ENCODE measurements around the gene FSD2. TPM values are rescaled to one million over a fixed set of nuclear protein-coding genes. Genes with fewer than 3 reads are reported as not detected.

Gene FSD2
- total and polyA plus RNA-seq, 10 of the 15 experiments (the other 5 are each of a cell fraction or from before 2014, with no cell fraction given): under 0.01 to 0.39 (median 0.07) TPM; not detected in 3

DNA sequence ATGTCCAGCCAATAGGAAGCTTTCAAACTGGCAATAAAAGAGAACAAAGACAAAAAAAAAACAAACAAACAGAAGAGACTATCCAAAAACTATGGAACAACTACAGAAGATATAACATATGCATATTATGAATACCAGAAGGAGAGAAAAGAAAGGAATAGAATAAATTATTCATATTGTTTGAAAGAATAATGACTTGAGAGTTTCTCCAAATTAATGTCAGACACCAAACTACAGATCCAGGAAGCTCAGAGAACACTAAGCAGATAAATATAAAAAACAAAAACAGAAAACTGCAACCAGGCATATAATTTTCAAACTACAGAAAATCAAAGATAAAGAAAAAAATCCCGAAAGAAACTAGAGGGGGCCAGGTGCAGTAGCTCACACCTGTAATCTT lies 62.1 kb downstream of the FSD2 start:
- ATAC-seq (no peak), DNase-seq (ENCODE audit: low read depth, low spot score) (no peak), FAIRE-seq (no peak)
- Histone ChIP-seq H2AFZ (ENCODE audit: control insufficient read depth, low read depth, low read length) (no peak overlapping the region), H3K36me3 (ENCODE audit: control insufficient read depth in 2 of 2, insufficient read depth in 2 of 2, low read length in 1 of 2) (peaks cover 0 to 3% of the 10 kb centered on the region in 2 experiments; a peak in 1 of 4 replicates), H3K27ac (ENCODE audit: control insufficient read depth, insufficient read depth) (no peak overlapping the region), H3K9me3 (replicated peaks; ENCODE audit: control insufficient read depth, insufficient read depth, low read length) (no peaks in the 10 kb centered on the region), H4K20me1 (ENCODE audit: control insufficient read depth, insufficient read depth) (no peaks in the 10 kb centered on the region), H3K27me3 (replicated peaks in 1 of 2; ENCODE audit: control insufficient read depth in 2 of 2, insufficient read depth in 2 of 2, low read length in 1 of 2) (no peaks in the 10 kb centered on the region), H3K9ac (ENCODE audit: control insufficient read depth, insufficient read depth, low read length) (no peak overlapping the region), H3K4me1 (ENCODE audit: control insufficient read depth, insufficient read depth, low read length) (no peaks in the 10 kb centered on the region), H3K4me3 (no peak overlapping the region), H3K4me2 (ENCODE audit: control insufficient read depth, insufficient read depth) (no peak overlapping the region), H3K79me2 (ENCODE audit: control insufficient read depth, insufficient read depth, low read length) (no peaks in the 10 kb centered on the region)
- CTCF ChIA-PET: no interaction called here
- intact Hi-C loops (cut with micrococcal nuclease; ENCODE audit: unreplicated experiment): no loop called here
- SMC1A ChIA-PET (ENCODE audit: uncharacterized antibody, unreplicated experiment): no interaction called here
- TF ChIP-seq SMC3 (IDR thresholded peaks at IDR 0.05; ENCODE audit: borderline replicate concordance, low read length) (no peak), CHD2 (IDR thresholded peaks at IDR 0.05; ENCODE audit: borderline replicate concordance, low read depth, low read length) (no peak), RCOR1 (conservative IDR thresholded peaks at IDR 0.05; ENCODE audit: low read depth, low read length) (no peak), KLF5 (IDR thresholded peaks at IDR 0.05; ENCODE audit: partially characterized antibody) (no peak), POLR2A (IDR thresholded peaks at IDR 0.05; ENCODE audit: low read depth, low read length) (no peak), PML (IDR thresholded peaks at IDR 0.05; ENCODE audit: low read length) (no peak), GABPA (IDR thresholded peaks at IDR 0.05; ENCODE audit: low read depth) (no peak), STAT3 (IDR thresholded peaks at IDR 0.05; ENCODE audit: low read depth, low read length) (no peak), IRF4 (IDR thresholded peaks at IDR 0.05; ENCODE audit: low read depth, low read length) (no peak), HDGF (IDR thresholded peaks at IDR 0.05) (no peak), DPF2 (IDR thresholded peaks at IDR 0.05) (no peak), MEF2B (IDR thresholded peaks at IDR 0.05; ENCODE audit: partially characterized antibody, poor library complexity, severe bottlenecking) (no peak)
- TF ChIP-seq, protein P1, sequence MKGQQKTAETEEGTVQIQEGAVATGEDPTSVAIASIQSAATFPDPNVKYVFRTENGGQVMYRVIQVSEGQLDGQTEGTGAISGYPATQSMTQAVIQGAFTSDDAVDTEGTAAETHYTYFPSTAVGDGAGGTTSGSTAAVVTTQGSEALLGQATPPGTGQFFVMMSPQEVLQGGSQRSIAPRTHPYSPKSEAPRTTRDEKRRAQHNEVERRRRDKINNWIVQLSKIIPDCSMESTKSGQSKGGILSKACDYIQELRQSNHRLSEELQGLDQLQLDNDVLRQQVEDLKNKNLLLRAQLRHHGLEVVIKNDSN (IDR thresholded peaks at IDR 0.05; ENCODE audit: borderline replicate concordance, extremely low read length, insufficient read depth, low read depth, low read length): no peak
- no TSS peak for BruUV-seq (replicated peaks)
- 100% methylated on average over 1 of the region's 1 CpG for WGBS (ENCODE audit: insufficient coverage, insufficient replicate concordance, low lambda C conversion rate, missing lambda C conversion rate)
- in situ Hi-C loops (cut with MboI): no loop called here
- RAD21 ChIA-PET (ENCODE audit: unreplicated experiment): interaction anchor here (0.7 kb wide), 1 partner anchor 1919 kb away, joined by 4 read pairs; no protein-coding TSS in a partner anchor
- POLR2A ChIA-PET: interaction anchor here (0.6 kb wide), 1 partner anchor 8 kb away, joined by 4 read pairs; no protein-coding TSS in a partner anchor

Data from GM12878 (cell line).